ENCODE results near the gene SCYGR7. TPM values are rescaled to one million over a fixed set of nuclear protein-coding genes. Genes with fewer than 3 reads are reported as not detected.

Gene SCYGR7
- total RNA-seq, 1 donor from 2014 or later: not detected

- DNase-seq (ENCODE audit: low spot score): peak; percentile 93
Measured at GRCh38 chr2:227759411-227760118, 31.4 kb downstream of the SCYGR7 start.

DNA sequence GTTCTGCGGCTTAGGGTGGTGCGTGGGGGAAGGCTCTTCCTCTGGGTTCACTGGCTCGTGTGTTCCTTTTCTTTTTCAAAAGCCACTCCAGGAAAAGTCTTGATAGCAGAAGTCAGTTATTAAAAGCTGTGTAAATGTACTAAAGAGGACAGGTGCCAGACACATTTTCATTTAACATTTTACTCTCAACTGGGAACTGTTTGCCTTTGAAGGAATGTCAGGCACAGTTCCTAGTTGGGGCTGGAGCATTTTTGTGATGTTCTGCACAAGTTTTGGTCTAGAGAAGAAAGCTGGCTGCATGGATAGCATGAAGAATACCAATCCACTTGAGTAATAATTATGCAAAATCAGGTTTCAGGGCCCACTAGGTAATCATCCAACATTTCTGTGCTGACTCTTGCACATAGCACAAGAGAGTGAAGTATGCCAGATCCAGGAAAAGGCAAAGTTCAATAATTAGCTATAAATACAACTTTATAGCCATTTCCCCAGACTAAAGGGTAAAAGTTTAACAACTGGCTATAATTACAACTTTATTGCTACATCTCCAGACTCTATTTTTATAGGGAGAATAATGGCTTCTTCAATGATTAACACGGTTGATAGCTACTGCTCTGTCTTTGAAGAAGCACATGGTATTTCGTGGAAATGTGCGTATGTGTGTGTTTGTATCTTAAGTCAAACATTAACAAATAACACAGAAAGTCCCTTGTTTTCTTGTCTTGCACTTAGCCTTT is 33.8 kb downstream of the SCYGR7 start:
- no peak for DNase-seq (ENCODE audit: low spot score)

DNA sequence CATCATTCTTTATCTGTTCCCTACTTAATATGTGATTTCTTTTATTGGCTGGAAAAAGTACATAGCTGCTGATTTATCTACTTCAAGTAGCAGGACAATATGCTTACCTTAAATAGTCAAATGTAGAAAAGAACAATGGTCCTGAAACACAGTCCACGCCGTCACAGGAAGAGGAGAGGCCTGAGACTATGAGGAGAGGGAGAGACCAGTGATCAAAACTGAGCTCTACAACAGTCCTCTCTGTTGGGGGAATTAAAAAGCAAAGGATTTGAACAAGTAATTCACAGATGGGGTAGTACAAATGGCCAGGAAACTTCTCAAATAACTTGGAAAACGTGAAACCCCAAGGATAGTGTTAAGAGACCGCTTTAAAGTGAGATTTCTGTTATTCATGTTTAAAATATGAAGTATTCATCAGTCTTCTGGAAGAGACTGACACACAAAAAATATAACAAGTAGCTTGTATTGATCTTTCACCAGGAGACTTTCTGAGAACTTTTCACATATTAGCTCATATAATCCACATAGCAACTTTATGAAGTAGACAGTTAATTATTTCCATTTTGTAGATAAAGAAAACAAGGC is 37.7 kb downstream of the SCYGR7 start:
- DNase-seq (ENCODE audit: low spot score): no peak

DNA sequence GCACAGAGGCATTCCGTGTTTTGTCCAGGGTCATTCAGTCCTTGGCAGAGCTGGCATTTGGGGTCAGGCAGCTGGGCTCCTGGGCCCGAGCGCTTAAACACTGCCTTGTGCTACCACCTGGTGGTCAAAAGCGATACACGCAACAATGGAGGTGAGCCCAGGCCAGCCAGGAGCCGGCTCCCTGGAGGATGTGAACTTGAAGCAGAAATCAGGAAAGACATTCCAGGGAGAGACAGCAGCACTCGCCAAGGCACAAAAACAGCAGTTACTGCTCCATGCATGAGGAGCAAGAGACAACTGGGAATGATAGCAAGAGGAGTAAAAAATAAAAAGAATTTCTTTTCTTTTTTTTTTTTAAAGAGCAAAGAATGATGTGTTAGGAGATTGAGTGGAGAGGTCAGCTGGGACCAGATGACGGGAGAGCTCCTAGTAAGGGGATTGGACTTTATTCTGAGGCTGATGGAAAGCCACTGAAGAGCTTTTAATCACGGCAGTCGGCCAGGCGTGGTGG is 38.3 kb downstream of the SCYGR7 start:
- peak; percentile 90 for DNase-seq (ENCODE audit: low spot score)

DNA sequence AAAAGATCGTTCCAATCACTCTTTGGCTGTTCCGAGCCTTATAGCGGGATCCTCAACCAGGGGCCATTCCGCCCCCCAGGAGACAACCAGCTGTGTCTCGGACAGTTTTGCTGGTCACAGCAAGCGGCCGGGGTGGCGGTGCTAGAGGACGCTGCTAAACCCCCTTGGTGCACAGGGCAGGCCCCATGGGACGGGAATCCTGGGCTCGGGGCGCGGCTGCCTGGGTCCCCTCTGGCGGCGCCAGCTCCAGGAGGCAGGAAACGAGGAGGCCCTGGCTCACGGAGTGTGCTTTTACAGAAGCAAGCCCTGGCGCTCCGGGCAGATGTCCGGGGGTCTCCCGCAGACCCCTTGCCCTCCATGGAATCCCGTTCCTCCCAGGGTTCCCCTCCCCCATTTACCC is 39.7 kb downstream of the SCYGR7 start:
- DNase-seq (ENCODE audit: low spot score): no peak

GRCh38 chr2:227772197-227772661 is 44.1 kb downstream of the SCYGR7 start:
- no peak for DNase-seq (ENCODE audit: low spot score)

- DNase-seq (ENCODE audit: low spot score): no peak
Measured at GRCh38 chr2:227772932-227773331, 44.8 kb downstream of the SCYGR7 start.

DNA sequence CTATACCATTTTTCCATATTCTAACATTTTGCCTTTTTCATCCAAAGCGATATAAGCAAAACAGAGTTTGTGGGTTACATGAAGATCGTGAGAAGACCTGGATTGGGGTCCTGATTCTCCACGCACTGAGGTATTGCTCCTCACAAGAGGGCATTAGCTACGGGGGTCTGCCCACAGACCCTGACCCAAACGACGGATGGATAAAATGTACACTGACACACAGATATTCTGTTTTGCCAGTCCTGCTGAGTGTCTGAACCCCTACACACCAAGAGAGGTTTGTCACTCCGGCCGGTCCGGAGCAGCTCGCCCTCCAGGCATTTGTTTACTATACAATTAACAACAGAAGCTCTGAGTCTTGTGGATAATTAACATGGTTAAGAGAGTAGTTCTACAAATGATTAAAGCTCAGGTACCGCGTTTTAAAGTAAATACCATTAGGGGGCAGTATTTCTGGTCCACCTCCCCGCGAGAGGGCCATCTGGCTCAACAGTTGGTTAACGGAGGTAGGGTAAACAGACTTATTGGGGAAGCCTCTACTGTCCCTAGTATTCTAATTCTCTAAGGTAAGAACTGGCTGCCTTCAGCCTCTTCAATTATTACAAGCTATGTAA is 46.0 kb downstream of the SCYGR7 start:
- DNase-seq (ENCODE audit: low spot score): no peak

GRCh38 chr2:227774895-227775842 is 47.0 kb downstream of the SCYGR7 start:
- DNase-seq (ENCODE audit: low spot score): no peak

Other genes starting within 250 kb of the SCYGR7 start
- not detected for gene SCYGR2, start 129.4 kb upstream of the SCYGR7 start, total RNA-seq
- not detected for gene SCYGR3, start 113.5 kb upstream of the SCYGR7 start, total RNA-seq
- gene SCYGR4, start 110.8 kb upstream of the SCYGR7 start, total RNA-seq: not detected
- not detected for gene SCYGR5, start 61.5 kb upstream of the SCYGR7 start, total RNA-seq
- gene SLC19A3, start 10.3 kb upstream of the SCYGR7 start, total RNA-seq: 87.4 TPM
- gene SCYGR6, start 3.6 kb upstream of the SCYGR7 start, total RNA-seq: not detected
- gene SCYGR8, start 17.6 kb downstream of the SCYGR7 start, total RNA-seq: not detected
- 1.0 TPM for gene CCL20, start 85.5 kb downstream of the SCYGR7 start, total RNA-seq
- not detected for gene DAW1, start 143.3 kb downstream of the SCYGR7 start, total RNA-seq